Stimulated activated naive CD8-positive, alpha-beta T cell treated with anti-CD3 and anti-CD28 coated beads, Interleukin-15, Interleukin-2, amounts not matched to agents 100 ng/mL and 50 ng/mL, for 24 hours (primary cell): ENCODE results near the gene PRRT1.

Source experiments
- H3K27ac Mint-ChIP-seq: one replicate; pipeline ENCODE4 v1.8.0; 2021; ENCODE audit warnings: mild to moderate bottlenecking, mixed read lengths
- H3K27me3 Mint-ChIP-seq: one replicate; pipeline ENCODE4 v1.8.0; 2021; ENCODE audit warnings: mixed read lengths
- H3K36me3 Mint-ChIP-seq: one replicate; pipeline ENCODE4 v1.8.0; 2021; ENCODE audit warnings: low read depth, mixed read lengths
- H3K4me1 Mint-ChIP-seq: one replicate; pipeline ENCODE4 v1.8.0; 2021; ENCODE audit warnings: low read depth, mixed read lengths
- H3K4me3 Mint-ChIP-seq: one replicate; pipeline ENCODE4 v1.8.0; 2021; ENCODE audit warnings: mild to moderate bottlenecking, mixed read lengths
- H3K9me3 Mint-ChIP-seq: one replicate; pipeline ENCODE4 v1.8.0; 2021; ENCODE audit warnings: mixed read lengths

Gene PRRT1

DNA sequence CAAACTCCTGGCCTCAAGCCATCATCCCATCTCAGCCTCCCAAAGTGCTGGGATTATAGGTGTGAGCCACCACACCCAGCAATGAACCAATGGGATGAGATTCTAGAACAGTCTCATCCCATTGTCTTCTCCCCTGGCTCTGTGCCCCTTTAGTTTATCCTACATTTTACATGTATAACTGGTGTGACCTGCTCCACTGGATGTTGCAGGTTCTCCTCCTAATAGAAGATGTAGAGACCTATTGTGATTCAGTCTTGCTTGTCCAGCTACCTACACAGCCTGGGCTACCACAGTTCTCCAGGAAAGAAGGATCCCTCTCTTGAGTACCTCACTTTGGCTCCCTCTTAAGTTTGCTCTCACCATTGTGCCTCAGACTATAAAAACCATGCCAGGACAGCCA lies 19.6 kb downstream of the PRRT1 start:
- Mint-ChIP-seq H3K4me3 (no peak overlapping the region), H3K36me3 (peaks cover under 1% of the 10 kb centered on the region), H3K4me1 (peaks cover 32% of the 10 kb centered on the region), H3K27ac (peak overlapping the region; percentile 6), H3K9me3 (no peaks in the 10 kb centered on the region), H3K27me3 (peaks cover 6% of the 10 kb centered on the region)

DNA sequence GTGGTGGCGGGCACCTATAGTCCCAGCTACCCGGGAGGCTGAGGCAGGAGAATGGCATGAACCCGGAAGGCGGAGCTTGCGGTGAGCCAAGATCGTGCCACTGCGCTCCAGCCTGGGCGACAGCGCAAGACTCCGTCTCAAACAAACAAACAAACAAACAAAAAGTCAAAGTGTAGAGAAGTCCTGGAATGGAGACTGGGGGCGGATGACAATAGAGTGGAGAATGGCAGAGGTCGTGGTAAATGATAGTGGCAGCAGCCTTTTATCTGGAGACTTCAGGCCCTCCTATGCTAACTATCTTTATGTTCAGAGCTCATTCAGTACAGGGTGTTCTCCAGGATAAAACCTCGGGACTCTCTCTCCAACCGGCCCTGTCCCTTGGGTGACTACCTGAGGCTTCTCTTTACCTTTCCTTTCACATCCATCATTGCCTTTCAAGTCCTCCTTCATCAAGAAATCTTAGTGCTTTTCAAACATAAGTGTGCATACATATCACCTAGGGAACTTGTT lies 20.2 kb downstream of the PRRT1 start:
- Mint-ChIP-seq H3K27me3 (peaks cover 6% of the 10 kb centered on the region), H3K4me1 (peaks cover 38% of the 10 kb centered on the region), H3K9me3 (no peaks in the 10 kb centered on the region), H3K4me3 (no peak overlapping the region), H3K27ac (no peak overlapping the region), H3K36me3 (peaks cover 7% of the 10 kb centered on the region)

DNA sequence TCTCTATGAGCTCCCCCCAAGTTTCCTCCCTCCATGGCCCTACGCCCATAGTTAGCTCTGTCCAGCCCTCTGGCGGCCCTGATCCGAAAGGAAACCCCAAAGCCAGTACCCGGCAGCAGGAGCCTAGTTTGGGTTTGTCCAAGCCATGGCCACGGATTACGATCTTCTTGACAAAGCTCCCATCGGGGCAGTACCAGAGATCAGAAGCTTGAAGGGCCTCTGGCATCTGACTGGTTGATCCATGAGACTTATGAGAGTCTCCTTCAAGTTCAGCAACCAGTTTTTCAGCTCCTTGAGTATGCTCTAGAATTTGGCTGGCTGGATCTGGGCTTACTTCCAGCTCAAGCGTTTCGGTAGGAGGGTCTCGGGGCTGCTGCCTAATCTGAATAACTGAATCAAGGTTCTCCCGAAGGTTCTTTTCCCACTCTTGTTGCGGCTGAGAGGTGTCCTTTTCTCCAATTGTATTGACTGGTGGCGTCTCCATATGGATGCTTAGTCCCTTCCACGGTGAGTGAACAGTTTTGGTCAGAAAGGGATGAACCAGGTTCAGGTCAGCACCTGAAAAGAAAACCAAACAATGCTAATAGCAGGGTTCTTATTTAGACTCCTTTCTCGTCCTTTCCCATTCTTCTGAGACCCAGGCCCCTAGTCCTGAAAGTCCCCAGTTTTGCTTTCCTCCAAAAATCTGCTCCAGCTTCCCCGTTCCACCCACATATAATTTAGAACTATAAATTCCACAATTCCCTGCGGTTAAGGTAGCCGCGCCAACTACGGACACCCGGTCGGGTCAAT lies 22.2 kb downstream of the PRRT1 start:
- Mint-ChIP-seq H3K4me1 (peaks cover 47% of the 10 kb centered on the region), H3K27ac (peak overlapping the region; percentile 87), H3K9me3 (no peaks in the 10 kb centered on the region), H3K36me3 (peaks cover 16% of the 10 kb centered on the region), H3K4me3 (peak overlapping the region; percentile 99), H3K27me3 (peaks cover 3% of the 10 kb centered on the region)

DNA sequence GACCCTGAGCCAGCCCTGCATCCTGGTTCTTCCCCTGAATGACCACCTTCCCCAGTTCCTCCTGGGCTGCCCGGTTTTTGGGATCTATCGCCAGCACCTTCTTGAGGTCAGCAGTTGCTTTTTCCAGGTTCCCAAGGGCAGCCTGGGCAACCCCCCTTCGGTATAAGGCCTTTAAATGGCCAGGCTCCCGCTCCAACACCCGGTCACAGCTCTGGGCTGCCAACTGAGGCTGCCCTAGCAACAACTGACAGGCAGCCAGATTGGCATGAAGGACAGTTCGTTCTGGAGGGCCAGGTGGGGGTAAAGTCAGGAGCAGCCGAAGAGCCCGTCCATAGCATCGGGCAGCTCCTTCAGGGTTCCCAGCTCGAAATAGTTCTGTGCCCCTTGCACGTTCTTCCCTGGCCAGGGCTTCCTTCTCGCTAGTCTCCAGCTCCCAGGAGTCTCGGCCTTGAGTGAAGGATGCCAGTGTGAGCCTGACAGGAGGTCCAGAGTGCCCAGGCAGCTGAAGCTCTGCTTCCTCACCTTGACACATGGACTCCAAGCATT lies 22.9 kb downstream of the PRRT1 start:
- Mint-ChIP-seq H3K27me3 (peaks cover under 1% of the 10 kb centered on the region), H3K36me3 (peaks cover 21% of the 10 kb centered on the region), H3K4me3 (peak overlapping the region; percentile 99), H3K9me3 (no peaks in the 10 kb centered on the region), H3K27ac (no peak overlapping the region), H3K4me1 (peaks cover 52% of the 10 kb centered on the region)

DNA sequence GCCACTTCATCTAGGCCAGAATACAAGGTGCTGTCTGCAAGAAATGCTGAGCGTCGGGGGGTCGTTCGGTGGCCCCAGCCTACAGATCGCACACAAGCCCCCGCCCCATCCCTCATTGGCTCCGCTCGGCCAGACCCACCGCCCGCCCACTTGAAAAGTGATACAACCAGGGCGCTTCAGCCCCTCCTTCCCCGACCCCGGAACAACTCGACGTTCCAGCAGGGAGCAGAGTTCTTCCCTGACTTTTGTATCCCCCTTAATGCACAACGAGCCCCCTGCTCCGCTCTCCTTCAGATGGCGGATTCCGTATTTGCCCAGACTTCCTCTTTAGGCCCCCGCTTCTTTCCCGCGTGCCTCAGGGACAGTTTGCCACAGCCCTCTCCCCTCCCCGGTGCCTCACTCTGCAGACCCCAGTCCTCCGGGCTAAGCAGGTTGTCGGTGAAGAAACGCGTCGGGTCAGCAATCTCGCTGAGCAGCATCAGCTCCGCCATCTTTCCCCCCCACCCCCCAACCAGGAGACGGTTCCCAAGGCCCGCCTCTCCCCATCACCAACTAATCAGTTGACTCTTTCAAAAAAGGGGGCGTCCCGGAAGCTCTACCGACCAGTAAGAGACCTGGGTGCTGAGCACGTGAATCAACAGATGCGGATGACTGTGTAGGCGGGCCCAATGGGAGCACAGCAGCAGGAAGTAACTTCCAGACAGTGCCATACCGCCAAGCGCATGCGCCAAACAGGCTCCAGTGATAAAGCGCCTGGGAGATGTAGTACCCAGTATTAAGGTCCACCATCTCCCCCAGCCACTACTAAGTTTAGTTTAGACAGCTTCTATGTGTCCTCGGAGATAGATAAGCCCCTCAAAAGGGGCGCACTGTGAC lies 23.8 kb downstream of the PRRT1 start, which contains the start of gene ATF6B:
Gene ATF6B, minus strand, starts transcription at position 530 of the 876 bp plus-strand sequence. Its CDS starts 39 bp downstream, at position 491.
- Mint-ChIP-seq H3K4me3 (peak within 1 kb of the TSS; percentile 99), H3K27me3 (no peaks in the 10 kb centered on the region), H3K27ac (peak within 1 kb of the TSS; percentile 98), H3K9me3 (no peaks in the 10 kb centered on the region), H3K4me1 (peaks cover 52% of the 10 kb centered on the region), H3K36me3 (peaks cover 21% of the 10 kb centered on the region)

DNA sequence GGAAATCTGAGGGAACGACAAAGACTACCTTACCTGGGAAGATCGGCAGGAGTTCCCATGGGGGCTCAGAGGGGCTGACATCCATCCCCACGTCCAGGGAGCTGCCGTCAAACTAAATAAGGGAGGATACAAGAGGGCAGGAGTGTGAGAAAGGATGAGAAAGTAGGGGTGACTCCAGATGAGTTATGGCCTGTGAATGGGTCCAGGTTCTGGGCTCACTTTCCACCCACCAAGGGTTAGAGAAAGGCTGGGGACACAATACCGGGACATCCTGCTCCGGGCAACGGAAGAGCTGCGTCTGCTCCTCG lies 24.4 kb downstream of the PRRT1 start:
- H3K4me3 Mint-ChIP-seq: peak overlapping the region; percentile 99
- no peaks in the 10 kb centered on the region for H3K27me3 Mint-ChIP-seq
- peaks cover 21% of the 10 kb centered on the region for H3K36me3 Mint-ChIP-seq
- peak overlapping the region; percentile 98 for H3K27ac Mint-ChIP-seq
- H3K9me3 Mint-ChIP-seq: no peaks in the 10 kb centered on the region
- H3K4me1 Mint-ChIP-seq: peaks cover 52% of the 10 kb centered on the region

DNA sequence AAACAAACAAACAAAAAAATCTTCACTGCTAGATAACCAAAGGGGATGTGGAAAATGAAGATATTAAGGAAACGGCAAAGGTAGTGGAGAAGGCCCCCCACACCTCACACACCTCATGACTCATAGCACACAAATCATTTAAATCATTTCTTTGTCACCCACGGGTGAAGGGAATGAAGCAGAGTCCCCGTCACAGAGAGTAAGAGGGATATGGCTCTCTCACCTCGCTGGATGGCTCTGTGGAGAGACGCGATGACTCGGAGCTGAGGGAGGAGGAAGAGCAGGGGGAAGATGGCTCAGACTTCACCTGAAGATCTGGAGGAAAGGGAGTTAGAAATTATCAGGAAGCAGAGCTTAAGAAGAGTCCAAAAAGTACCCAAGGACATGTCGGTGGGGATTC lies 24.9 kb downstream of the PRRT1 start:
- H3K9me3 Mint-ChIP-seq: no peaks in the 10 kb centered on the region
- H3K4me1 Mint-ChIP-seq: peaks cover 52% of the 10 kb centered on the region
- peaks cover 25% of the 10 kb centered on the region for H3K36me3 Mint-ChIP-seq
- peak overlapping the region; percentile 98 for H3K27ac Mint-ChIP-seq
- peak overlapping the region; percentile 99 for H3K4me3 Mint-ChIP-seq
- no peaks in the 10 kb centered on the region for H3K27me3 Mint-ChIP-seq

DNA sequence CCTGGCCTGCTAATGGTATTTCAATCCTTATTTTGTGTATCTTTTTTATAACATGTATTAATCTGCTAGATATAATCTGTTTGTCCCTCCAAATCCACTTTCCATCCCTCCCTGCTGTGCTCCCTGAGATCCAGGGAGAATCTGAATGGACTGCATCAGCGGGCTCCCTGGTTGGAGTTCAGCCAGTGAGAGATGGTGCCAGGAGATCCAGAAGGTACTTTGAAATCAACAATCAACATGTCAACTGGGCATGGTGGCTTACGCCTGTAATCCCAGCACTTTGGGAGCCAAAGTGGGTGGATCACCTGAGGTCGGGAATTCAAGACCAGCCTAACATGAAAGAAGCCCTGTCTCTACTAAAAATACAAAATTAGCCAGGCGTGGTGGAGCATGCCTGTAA lies 28.1 kb downstream of the PRRT1 start:
- Mint-ChIP-seq H3K36me3 (peaks cover 49% of the 10 kb centered on the region), H3K4me1 (peaks cover 36% of the 10 kb centered on the region), H3K27ac (no peak overlapping the region), H3K27me3 (no peaks in the 10 kb centered on the region), H3K4me3 (no peak overlapping the region), H3K9me3 (no peaks in the 10 kb centered on the region)

DNA sequence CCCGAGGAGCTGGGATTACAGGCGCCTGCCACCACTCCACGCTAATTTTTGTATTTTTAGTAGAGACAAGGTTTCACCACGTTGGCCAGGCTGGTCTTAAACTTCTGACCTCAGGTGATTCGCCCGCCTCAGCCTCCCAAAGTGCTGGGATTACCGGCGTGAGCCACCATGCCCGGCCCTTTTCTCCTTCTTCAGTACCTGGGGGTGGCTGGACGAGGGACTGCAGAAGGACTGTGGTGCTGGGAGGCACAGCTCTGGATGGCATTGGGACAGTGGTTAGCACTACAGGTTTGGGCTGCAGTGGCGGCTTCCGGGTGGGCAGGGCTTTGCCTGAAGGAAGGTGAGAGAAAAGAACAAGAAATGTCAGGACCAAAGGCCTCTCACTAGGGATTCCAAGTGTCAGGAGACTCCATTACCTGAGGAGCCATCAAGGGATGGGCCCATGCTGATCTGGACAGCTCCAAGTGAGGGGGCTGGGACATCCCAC lies 31.1 kb downstream of the PRRT1 start:
- Mint-ChIP-seq H3K4me3 (no peak overlapping the region), H3K27me3 (no peaks in the 10 kb centered on the region), H3K27ac (no peak overlapping the region), H3K9me3 (no peaks in the 10 kb centered on the region), H3K36me3 (peaks cover 49% of the 10 kb centered on the region), H3K4me1 (peaks cover 10% of the 10 kb centered on the region)

DNA sequence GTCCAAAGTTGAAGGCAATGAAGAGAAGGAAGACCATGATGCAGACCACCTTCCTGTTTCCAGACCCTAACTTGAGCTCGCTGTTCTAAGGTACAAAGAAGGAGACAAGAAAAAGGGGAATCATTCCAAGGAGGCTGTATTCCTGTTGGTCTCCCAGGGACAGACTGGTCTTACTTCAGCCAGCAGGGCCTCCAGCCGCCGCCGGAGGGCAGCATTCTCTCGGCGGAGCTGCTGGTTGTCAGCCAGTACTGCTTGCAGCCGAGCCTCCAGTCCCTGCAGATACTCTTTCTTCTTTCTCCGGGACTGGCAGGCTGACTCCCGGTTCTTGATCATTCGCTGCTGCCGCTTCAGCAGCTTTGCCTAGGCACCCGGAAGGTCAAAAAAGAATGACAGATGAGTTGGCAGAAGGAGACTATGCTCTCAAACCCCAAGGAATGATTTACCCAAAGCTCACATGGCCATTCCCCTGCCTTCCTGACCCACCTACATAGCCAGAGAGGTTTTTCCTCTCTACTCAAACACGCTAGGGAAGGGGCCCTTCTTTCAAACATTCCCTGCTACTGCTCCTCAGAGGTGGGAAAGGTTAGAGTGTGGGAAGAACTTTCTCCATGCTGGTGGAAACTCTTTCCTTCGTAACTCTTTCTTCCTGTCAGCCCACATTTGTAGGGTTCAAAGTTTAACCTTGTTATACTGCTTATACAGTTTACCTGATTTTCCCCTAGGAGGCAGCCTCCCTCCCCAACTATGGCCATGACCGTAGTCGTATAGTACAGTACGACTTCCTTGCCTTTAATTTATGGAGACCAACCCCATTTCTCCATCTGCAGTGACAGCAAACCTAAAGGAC lies 32.7 kb downstream of the PRRT1 start:
- Mint-ChIP-seq H3K27me3 (no peaks in the 10 kb centered on the region), H3K4me1 (peaks cover 3% of the 10 kb centered on the region), H3K4me3 (no peak overlapping the region), H3K36me3 (peaks cover 46% of the 10 kb centered on the region), H3K27ac (no peak overlapping the region), H3K9me3 (no peaks in the 10 kb centered on the region)

DNA sequence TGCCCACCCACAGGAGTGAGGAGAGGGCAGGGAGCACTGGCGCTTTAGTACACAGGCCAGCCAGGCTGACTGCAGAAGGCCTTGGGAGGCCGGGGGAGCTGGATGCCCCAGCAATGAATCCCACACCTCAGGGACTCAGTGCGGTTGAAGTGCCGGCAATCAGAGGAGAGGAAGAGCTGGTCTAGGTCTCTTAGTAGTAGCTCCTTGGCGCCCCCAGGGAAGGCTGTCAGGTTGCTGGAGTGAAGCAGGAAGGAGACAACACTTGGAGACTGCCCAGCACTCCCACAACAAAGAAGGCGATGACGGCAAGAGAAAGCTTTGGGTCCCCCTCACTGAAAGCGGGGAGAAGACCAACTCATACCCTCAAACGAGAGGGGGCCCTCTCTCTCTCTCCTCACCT lies 34.3 kb downstream of the PRRT1 start:
- no peaks in the 10 kb centered on the region for H3K27me3 Mint-ChIP-seq
- no peak overlapping the region for H3K27ac Mint-ChIP-seq
- no peak overlapping the region for H3K4me3 Mint-ChIP-seq
- H3K9me3 Mint-ChIP-seq: no peaks in the 10 kb centered on the region
- H3K4me1 Mint-ChIP-seq: peaks cover 3% of the 10 kb centered on the region
- H3K36me3 Mint-ChIP-seq: peaks cover 46% of the 10 kb centered on the region

DNA sequence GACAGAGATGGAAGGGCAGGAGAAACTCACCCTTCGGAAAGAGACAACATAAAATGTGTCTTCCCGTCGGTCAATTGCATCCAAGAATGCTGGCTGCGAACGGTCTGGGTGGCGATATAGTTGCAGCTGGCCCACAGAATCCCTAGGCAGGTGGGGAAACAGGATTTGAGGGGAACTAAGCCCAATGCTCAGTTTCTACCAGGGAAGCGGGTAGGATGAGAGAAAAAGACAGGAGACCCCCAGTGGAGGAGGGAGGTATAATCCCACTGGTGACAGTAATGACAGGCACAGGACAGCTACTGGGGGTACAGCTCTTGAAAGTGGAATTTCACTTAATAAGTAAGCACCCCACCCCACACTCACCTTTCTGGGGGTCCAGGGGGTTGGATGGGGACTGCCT lies 35.1 kb downstream of the PRRT1 start:
- Mint-ChIP-seq H3K27me3 (no peaks in the 10 kb centered on the region), H3K4me3 (no peak overlapping the region), H3K4me1 (peaks cover 3% of the 10 kb centered on the region), H3K27ac (no peak overlapping the region), H3K9me3 (no peaks in the 10 kb centered on the region), H3K36me3 (peaks cover 40% of the 10 kb centered on the region)

DNA sequence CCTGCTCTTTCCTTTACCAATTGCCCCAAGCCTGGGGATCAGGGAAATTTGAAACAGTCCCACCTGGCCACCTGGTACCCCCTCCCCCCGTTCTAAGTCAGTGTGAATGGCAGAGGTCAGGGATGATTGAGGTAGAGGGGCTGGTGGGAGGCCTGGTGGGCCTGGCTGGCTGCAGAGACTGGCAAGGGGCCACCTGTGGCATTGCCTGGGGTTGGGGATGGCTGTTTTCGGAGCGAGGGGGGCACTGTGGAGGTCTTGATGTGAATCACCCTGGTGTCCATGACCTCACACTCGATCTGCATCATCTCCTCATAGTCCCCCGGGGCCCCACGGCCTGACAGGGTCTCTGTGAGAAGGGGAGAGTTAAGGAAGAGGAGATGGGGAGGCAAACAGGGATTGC lies 36.1 kb downstream of the PRRT1 start:
- peaks cover 32% of the 10 kb centered on the region for H3K36me3 Mint-ChIP-seq
- no peak overlapping the region for H3K27ac Mint-ChIP-seq
- H3K27me3 Mint-ChIP-seq: no peaks in the 10 kb centered on the region
- H3K4me3 Mint-ChIP-seq: no peak overlapping the region
- H3K4me1 Mint-ChIP-seq: peaks cover 3% of the 10 kb centered on the region
- H3K9me3 Mint-ChIP-seq: no peaks in the 10 kb centered on the region

DNA sequence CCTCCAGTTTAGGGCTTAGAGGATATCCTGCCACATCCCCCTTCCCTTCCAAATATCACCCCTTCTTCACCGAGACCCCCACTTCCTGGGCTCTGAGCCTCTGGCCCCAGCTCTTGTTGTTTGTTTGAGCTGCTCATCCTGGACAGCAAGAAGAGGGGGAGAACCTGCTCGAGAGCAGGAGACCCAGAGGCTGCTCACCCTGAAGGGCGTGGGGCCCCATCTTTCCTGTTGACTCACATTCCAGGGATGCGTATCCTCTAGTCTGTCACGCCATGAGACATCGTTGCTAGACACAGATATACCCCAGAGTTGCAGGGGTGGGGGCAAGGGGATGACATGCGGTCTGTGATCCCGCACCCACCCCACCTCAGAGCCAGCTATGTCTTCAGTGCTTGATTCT lies 36.9 kb downstream of the PRRT1 start:
- Mint-ChIP-seq H3K36me3 (peaks cover 29% of the 10 kb centered on the region), H3K27ac (no peak overlapping the region), H3K4me1 (peaks cover 3% of the 10 kb centered on the region), H3K27me3 (no peaks in the 10 kb centered on the region), H3K4me3 (no peak overlapping the region), H3K9me3 (no peaks in the 10 kb centered on the region)
